HG02798 (cell line): ENCODE data around the gene GATD1.
A peak's percentile ranks its signal among the peaks of the same experiment; 100 is the strongest.

Experiments used
- ATAC-seq: cut with Tn5 transposase; IDR thresholded peaks from one replicate; pipeline ENCODE4 v1.9.1; 2021; ENCODE audit warnings: mild to moderate bottlenecking; ENCODE audit not compliant: unreplicated experiment, poor library complexity

Gene GATD1

DNA sequence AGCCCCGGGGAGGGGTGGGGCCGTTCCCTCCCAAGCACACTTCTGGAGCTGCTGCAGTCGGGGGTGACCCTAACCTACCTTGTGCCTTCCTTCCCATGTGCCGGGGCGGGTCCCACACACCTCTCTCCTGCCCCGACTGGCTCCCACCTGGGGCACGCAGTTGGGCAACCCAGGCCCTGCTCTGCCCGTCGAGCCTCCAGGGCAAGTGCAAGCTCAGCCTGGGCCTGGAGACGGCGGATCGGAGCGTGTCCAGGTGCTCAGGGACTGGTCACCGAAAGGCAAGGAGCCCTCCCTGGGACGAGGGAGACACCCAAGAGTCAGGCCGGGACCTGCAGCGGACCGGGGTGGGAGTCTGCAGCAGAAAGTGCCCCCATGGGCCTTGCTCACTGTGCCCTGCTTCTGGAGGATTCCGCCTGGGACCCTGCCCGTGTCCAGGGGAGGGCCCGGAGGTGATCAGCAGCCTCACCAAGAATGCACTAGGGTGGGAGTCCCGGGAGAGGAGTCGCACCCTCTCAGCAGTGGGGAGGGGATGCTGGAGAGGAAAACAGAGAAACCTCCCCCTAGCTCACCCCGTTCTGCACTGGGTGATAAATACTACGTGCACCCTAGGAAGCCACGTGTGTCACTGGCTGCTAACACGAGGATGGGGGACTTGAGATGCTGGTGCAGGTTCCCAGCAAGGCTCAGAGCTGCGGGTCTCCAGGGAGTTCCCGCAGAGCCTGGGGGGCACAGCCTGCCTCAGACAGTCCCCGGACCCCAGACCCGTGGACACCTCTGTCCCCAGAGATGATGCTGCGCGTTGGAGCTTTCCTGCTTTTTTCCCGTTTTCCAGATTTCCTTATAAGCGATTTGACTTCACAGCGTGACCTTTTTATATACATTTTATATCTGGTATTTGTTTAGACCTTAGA, 5.2 kb upstream of the GATD1 start:
- ATAC-seq = no peak

DNA sequence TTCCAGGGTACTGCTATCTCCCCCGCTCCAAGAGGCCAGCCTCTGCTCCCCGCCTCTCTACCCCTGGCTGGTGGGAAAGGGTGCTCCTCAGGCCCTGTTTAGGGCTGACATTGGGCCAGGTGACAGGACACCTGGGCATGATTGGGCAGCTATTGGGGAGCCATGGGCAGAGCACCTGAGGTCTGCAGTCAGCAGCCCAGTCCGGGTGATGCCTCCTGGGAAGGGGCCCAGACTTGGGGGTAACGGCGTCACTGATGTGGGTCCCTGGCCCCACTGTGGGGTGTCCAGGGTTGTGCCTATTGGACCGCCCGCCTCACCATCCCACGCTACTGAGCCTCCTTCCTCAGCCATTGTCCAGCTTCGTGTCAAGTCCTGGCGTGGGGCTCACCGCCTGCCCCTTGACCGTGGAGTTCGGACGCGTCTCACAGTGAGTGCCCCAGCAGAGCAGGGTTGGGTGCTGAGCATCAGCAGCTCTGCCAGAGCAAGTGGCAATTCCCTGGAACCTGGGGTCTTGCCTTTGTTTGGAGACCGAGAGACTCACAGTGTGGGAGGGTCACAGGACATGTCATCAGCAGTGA, 2.8 kb upstream of the GATD1 start:
- no peak for ATAC-seq

DNA sequence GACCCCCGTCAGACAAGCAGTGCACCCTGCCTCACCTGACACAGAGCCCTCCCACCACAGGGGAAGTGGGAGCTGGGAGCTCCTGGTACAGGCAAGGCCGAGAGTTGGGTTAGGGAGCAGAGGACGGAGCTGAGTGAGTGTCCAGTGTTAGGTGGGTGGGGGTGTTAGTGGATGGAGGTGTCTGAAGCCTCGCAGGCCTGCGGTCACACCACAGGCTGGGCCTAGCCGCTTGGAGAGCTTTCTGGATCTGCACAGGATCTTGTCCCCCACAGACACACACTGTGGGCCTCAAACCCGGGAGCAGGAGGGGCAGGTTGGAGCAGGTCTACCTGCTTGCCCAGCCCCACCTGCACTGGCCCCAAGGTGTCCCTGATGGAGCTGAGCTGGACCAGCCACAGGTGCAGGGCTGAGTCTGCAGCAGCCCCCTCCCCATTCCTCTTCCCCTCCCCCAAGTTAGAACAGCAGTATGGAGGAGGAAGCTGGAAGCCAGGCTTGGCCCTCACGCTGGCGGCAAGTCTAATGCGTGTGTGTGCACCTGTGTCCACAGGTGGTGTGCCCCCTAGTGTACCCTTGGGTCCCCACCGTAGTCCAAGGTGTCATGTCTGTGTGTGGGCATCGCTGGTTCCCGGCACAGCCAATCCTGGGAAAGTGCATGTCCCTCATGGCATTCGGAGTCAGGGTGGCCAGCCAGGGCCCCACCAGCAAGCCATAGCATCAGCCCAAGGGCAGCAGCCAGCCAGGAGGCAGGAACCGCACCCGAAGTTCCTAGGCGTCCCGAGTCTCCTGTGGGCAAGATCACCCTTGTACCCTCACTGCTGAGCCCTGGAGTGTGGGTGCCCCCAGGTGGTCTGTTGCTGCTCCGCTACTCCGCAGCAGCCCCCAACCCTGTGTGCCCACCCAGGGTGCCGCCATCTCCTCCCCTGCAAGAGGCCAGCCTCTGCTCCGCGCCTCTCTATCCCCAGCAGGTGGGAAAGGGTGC, 2.0 kb upstream of the GATD1 start:
- no peak for ATAC-seq

DNA sequence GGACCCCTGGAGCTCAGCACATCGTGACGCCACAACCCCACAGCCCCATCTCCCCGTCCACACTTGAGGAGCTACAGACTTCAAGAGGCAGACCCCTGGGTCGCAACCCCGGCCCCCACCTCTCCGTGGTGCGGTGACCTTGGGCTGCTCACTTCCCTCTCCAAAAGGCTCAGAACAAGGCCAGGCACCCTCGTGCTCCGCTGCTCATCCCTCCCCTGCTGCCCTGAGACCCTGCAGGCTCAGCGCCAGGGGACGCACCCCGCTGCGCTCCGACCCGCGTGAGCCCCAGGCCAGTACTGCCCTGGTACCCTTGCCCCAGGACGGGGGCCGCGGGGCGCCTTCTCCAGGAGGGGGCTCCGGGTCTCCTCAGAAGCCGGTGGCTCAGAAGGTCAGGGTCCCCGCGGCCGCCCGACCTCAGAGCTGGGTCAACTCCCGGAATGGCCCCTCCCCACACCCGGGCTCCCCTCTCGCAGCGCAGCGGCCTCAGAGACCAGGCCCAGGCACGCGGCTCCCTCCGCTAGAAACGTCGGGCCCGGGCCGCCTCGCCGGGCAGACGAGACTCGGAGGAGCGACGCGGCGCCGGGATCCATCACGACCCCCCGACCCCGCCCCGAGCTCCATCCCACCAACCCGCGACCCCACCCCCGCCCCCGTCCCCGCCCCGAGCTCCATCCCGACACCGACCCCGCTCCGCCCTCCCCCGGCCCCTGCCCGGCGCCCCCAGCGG, 563 bp downstream of the GATD1 start:
- peak; percentile 47 for ATAC-seq

DNA sequence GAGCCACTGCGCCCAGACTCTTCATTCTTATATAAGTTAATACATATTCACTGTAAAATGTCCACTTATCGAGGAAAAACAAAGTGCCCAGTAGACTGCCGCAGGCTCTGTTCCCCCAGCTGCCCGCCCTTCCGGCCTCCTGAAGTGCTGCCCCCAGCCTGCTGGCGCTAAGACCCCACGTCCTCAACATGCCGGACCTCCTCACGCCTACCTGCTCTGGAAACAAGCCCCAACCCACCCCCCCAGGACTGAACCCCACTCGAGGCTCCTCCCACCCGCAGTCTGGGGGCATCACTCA, 1.1 kb downstream of the GATD1 start:
- ATAC-seq = no peak

DNA sequence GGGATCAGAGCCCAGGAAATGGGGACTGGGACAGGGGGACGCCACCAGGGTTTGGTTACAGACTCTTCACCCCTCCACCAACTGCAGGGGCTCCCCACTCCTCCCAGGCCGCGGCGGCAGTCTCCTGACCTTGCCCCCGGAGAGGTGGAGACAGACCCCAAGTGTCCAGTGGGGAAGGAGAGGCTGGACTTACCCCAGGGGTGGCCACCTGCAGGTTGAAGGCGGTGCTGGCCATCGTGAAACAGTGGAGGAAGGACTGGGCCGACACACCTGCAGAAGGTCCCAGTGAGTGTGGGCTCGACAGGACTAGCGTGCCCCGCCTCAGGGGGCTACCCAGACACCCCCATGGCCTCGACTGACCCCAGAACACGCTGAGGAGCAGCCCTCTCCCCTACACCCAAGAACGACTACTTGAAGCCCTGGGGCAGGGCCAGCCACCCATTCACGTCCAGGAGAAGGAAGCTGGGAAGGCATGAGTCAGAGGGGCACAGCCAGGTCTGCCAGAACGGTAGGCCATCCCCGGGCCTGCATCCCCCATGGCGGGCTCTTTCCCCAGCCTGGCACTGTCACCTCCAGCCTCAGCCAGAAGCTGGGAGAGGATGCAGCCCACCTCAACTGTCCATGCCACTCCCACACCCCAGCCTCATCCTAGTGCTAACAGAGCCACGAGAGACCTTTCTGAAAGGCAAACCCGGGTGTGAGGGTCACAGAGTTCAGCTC, 2.3 kb downstream of the GATD1 start:
- ATAC-seq = no peak

DNA sequence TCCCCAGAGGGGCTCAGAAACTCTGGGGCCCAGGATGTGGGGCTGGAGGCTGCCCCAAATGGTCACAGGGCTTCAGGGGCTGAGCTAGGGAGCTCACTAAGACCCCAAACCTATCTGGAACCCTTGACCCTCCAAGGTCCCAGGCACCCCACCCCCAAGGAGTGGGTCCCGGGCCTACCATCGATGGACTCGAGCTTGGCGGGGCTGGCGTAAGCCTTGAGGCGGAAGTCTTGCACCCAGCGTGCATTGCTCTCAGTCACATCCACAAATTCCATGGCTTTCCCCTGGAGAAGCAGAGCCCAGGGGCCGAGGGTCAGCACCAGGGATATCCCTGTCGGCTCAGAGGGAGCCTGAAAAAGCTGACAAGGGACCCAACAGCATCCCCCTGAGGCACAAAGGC, 3.5 kb downstream of the GATD1 start:
- ATAC-seq = no peak

DNA sequence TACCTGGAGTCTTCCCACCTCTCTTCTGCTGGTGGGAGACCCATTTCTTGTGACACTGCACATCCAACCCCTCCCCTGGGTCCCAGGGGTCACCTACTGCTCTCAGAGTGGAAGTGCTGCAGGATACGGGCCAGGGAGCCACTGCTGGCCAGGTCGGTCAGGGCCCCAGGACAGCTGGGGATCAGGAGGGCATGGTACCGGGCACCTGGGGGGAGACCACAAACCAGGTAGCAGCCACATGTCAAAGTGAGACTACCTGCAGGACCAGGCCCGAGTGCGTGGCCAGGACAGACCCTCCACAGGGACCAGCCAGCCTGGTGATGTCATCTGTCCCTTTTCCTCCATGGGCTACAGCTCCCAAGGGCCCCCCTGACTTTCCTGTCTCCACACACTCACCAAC, 3.9 kb downstream of the GATD1 start:
- no peak for ATAC-seq

DNA sequence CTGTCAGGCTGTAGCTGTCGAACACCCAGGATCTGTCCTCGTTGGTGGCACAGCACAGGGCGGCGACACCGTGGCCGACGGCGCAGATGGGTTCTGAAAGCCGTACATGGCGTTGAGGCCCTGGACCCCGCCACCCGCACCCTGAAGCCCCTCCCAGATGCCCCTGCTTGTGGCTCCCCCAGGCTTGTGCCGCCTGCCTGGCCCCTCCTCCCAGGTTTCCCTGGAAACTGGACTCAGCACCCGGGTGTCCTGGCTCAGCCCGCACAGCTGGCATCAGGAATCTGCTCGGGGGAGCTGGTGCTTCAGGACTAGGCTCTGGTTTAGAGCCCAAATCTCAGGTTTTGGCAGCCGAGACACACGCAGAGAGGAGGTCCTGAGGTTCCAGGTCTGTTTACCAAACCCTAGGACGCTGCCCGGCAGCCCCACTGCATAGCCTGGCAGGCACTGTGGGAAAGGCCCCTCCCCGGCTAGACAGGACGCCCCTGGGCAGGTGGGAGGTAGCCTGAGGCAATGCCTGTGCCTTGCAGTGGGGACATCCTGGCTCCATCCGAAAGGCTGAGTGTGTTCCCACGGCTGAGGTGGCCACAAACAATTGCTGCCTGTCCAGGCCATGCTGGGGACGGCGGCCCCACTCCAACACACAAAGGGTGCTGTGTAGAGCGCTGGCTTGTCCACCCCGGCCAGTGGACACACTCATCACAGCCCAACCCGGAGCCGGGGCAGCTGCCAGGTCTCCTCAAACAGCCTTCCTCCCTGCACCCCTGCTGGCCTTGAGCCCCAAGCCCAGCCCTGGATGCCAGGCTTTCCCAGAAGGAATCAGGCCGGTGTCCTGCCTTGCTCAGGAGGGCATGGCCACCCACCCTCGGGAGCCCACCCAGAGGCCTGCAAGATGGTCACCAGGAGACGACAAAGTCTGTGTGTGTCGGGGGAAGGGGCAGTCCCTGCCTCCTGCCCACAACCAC, 4.6 kb downstream of the GATD1 start:
- no peak for ATAC-seq

DNA sequence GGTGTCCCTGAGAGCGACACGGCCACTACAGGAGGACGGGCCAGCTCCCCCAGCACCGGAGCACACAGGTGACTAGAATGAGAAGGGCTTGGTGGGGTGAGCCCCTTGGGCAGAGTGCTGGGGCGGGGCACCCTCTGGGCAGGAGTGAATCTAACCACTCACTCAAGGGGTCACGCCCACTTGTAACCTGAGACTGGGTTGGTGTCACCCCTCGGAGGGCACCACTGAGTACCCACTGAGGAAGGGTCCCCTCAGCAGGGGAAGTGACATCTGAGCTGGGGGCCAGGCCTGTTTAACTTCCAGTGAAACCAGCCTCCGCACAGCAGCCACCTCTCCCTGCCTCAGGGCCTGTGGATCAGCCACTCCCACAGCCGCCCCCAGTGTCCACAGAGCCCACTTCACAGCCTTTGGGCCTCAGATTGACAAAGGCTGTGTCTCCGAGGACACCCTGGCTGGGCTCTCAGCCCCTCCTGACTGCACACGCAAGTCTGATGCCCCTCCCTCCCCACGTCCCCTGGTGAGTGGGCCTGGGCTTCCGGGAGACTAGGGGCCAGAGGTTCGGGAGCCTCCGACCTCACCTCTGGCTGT, 5.6 kb downstream of the GATD1 start:
- ATAC-seq = no peak

DNA sequence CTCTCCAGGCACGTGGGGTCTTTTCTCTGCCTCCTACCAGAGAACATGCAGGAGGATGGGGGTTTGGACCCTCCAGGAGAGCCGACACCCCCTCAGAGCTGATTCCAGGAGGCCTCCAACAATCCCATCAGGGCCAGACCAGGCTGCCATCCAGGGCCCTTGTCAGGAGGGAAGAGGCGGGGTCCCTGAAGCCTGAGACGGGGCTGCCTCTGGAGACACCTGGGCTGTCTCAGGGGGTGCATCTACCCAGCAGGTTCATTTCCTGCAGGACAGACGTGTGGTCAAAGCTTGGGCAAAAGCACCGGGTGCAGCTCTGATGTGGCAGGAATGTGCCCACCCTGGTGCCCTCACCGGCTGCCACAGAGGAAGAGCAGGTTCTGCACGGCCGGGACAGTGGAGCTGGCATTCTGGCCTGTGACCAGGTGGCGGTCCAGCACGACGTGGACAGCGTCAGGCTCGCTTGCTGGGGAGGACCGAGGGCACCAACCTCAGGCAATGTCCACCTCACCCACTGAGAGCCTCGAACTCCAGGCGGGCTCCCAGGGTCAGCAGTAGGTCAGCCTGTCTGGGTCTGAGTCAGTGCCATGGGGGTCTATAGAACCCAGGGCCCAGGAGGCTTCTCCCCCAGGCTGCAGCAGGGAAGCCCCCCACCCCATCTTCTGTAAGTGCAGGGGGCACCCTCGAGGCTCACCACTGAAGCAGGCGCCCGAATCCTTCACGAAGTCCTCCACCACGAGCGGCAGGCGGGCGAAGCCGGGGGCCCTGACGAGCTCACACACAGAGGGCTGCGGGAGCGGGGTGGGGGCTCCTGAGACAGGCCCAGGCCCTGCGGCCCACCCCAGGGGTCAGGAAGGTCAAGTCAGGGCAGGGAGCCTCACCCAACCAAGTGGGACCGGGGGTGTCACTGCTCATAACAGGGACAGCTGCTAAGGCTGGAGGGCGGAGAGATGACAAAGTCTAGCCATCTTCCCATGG, 6.4 kb downstream of the GATD1 start:
- no peak for ATAC-seq

DNA sequence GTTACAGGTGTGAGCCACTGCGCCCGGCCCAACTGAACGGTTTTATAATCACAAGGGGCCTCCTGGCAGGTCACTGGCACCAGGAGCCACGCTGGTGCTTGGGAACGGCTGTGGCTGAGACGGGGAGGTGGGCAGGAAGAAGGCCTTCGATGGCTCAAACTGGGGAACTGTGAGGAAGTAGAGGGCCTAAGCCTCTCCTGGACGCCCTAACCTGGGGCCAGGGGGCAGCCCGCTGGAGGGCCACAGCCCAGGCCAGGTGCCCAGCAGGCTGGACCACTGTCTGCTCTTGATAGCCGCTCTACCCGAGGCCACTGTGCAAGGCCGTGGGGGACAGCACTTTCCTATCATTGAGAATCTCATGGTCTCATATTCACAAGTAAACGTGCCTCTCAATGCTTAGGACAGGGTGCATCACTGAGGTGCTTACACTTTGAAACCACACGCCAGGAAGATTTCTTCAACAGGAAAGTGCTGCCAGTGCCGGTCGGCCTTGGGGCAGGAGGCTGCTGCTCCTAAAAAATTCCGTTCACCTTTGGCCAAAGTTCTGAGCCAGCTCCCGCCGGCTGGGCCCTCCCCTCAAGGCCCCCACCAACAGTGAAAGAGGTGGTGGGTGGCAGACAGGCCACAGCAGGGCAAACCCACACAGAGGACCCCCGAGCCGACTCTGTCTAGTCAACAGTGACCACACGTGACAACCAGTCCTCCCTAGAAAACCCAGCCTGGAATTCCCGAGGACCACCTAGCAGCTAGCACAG, 7.2 kb downstream of the GATD1 start:
- ATAC-seq = no peak

DNA sequence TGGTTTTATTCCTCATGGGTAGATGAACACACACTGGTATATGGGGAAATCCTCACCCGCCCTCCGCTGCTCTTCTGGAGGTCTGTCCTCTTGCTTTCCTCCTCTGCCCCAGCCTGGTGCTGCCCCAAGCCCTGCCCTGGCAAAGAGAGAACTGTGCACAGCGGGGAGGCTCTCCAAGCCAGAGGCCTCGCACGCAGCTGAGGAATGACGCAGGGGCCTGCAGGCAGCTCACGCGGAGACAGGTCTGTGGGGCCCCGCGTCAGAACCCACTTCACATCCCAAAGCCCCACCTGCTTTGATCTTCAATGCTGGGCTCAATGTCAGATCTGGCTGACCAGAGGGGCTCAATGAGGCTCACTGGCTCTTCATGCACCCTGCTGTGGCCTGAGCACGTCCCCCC, 10.0 kb downstream of the GATD1 start:
- no peak for ATAC-seq

DNA sequence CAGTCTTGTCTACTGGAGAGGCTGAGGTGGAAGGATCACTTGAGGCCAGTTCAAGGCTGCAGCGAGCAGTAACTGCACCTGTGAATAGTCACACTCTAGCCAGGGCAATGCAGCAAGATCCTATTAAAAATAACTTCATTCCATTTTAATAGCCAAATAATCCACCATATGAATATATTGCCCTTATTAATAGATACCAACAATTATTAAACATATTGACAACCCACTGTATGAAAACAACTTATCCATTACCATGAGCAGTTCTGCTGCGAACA, 10.4 kb downstream of the GATD1 start:
- ATAC-seq = no peak

DNA sequence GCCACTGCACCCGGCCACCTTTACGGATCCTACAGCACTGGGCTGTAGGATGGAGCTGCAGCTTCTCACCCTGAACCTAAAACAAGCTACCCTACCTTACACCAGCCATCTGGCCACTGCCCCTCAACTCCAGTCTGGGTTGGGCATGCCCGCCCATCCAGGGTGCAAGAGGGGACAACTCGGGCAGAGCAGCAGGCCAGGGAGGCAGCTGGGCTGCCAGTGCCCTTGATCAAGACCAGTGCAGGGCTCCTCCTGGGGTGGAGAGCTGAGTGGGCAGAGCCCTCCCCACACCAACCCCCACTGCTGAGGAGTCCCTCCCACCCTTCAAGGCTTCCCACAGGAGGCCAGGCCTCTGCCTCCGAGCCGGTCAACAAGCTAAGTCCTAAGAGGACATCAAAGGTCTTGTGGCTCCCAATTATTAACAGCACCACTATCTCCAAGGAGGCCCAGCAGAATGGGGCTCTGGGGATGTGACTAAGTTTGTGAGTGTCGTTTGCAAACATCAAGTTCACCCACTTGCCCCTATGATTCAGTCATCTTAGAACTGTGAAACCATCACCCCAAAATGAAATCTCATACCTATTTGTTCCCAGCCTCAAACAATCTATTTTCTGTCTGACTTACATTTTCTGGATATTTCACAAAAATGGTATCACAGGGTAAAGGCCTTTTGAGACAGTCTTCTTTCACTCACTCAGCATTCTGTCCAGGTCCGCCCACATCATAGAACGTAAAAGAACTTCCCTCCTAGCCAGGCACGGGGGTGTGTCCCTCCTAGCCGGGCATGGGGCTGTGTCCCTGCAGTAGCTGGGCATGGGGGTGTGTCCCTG, 11.0 kb downstream of the GATD1 start:
- no peak for ATAC-seq

DNA sequence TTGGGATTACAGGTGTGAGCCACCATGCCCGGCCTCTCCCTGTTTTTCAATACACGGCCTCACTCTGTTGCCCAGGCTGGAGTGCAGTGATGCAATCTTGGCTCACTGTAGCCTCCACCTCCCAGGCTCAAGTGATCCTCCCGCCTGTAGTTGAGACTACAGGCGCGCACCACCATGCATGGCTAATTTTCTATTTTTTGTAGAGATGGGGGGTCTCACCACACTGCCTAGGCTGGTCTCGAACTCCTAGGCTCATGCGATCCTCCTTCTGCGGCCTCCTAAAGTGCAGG, 11.5 kb downstream of the GATD1 start:
- ATAC-seq = no peak
